GM23248 (cell line): ENCODE data around the gene VIPR2.

Source experiments
- EZH2 ChIP-seq: fragments of 200-600 bp; sonication (generic); IDR thresholded peaks from 2 replicates; pipeline ENCODE4 v1.6.1; 2018; ENCODE audit warnings: antibody characterized with exemption, mild to moderate bottlenecking; ENCODE audit not compliant: insufficient read depth, poor library complexity, severe bottlenecking
- EZH2phosphoT487 ChIP-seq: fragments of 200-600 bp; sonication (generic); IDR thresholded peaks from 2 replicates; pipeline ENCODE4 v1.6.1; 2018; ENCODE audit warnings: antibody characterized with exemption, moderate library complexity, mild to moderate bottlenecking, low read depth; ENCODE audit not compliant: insufficient read depth

- TF ChIP-seq EZH2phosphoT487 (no peak), EZH2 (no peak)
These were observed 165.6 kb downstream of the VIPR2 start for GRCh38 chr7:158979023-158979529.
